LNCAP (cell line): ENCODE measurements around the gene MARCHF11.

Experiments used
- CTCF ChIP-seq: fragments of 450-650 bp; IDR thresholded peaks from 2 replicates; pipeline ENCODE4 v1.5.1; 2017; ENCODE audit warnings: mild to moderate bottlenecking

The MARCHF11 gene

GRCh38 chr5:16090270-16090669 lies 89.3 kb downstream of the MARCHF11 start:
- TF ChIP-seq CTCF, result no peak

DNA sequence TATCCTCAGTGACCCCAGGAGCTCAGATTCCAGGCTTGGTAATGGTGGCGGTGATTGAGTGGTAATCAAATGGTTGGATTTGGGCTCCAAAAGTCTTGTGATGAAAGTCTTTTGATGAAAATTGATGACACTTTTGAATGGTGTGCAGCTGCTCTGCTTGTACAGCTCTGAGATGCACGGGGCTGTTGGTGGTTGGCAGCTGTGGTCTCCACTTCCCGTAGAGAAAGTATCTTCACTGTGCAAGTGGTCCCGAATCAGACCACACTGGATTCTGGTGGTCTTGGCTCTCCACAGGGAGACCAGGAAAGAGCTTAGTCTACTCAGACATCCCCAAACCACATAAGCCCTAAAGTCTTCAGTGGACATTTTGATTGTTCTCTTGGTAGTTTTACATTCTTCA lies 96.6 kb downstream of the MARCHF11 start:
- TF ChIP-seq CTCF, result no peak

DNA sequence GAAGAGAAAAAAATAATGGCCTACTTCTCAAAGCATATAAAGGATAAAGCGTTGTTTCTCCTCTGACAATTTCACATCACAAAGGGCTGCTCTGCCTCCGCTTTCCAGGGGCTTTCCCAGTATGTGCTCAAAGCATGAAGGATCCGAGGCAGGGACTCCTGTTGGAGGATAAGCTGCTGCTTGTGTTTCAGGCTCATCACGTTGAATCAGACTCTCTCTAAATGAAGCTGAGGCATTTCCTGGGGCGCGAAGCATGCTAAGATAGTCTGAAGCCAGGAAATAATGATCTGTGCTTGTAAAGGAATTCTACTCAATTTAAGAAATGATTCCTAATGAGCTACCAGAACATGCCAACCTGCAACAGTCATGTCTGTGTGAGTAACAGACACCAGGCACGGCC lies 97.5 kb downstream of the MARCHF11 start:
- TF ChIP-seq CTCF, result no peak

DNA sequence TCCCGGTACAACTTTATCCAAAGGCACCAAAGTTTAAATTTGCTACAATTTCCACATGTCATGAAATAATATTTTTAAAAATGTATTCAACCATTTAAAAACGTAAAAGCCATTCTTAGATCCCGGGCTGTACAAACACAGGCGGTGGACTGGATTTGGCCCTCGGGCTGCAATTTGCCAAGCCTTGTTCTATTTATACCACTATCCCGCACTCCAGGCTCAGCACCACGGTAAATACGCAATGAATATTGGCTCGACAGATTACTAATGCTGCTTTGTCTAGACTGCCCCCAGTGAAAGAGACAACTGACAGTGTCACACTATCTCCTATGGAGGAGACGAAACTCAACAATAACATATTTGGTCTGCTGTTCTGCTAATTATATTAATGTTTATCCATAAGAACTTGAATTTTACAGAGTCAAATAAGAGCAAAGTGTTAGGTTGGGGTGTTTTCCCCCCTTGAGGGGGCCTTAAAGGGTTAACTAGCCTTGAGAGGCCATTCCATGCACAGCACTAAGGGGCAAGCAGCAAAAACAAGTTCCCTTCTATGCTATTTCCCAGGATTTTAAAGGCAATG lies 98.1 kb downstream of the MARCHF11 start:
- no peak for TF ChIP-seq CTCF

DNA sequence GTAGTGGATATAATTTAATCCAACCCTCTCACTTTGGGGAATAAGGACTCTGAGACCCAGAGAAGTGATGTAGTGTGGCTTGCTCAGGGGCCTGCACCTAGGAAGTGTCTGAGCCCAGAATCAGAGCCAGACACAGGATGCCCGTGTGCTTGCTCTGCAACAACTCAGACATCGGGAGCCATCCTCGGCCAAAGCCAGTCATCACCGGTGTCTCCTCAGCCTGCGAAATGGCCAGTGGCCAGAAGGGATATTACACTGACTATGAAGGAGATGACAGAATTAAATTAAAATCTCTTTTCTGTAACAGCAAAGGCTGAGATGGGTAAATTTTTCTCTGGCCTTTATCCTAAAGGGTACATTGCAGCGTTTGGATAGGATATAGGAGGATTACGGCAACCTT lies 102.9 kb downstream of the MARCHF11 start:
- TF ChIP-seq CTCF, result no peak

DNA sequence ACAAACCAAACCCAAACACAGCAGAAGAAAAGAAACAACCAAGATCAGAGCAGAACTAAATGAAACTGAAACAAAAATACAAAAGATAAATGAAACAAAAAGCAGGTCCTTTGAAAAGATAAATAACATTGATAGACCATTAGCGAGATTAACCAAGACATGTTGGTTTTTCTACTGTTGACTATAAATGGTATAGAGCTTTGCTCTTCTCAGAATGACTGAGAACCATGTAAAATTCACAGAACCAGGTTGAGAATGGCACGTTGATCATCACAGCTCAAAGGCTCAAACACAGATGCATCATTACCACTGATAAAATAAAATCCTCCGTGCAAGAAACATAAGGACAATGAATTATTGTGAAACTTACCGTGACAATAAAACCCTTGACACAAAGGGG lies 105.2 kb downstream of the MARCHF11 start:
- TF ChIP-seq CTCF, result no peak

DNA sequence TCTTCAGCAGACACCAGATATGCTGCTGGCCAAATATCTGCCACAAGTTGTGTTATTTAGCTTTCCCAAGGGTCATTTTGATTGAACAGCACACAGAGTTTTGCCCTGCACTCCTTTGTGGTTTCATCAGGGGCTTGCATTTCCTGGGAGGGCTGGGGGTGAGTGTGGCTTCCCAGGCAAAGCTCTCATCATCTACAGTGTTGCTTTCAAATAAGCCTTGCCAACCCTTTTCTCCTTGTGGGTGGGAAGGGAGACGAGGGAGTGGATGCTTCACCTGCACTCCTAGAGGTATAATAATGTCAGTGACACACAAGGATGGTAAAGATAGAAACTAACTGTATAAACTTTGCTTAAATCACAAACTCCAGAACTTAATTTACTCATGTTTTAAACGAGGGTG lies 107.0 kb downstream of the MARCHF11 start:
- no peak for TF ChIP-seq CTCF

GRCh38 chr5:16067415-16067814 lies 112.2 kb downstream of the MARCHF11 start:
- no peak for TF ChIP-seq CTCF
